ENCODE results near the gene RHOT2.

DNA sequence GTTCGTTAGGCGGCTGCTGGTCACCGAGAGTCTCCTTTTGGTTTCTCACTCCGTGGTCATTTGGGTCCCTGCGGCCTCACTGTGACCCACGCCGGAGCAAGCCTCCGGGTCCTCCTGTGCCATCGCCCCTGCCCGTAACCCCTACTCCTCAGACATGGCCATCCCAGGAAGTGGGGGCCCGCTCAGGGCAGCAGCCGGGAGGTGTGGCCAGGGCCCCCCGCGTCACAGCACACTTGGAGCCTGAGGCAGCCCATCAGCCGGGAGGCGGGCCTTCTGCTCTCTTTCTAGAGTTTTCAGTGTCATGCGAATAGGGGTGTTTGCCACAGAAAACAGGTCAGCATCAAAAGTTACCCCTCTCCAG, 45.0 kb upstream of the RHOT2 start:
- TF ChIP-seq POLR2A (IDR thresholded peaks at IDR 0.05; ENCODE audit: extremely low read depth, insufficient read length) (no peak), MYC (IDR thresholded peaks at IDR 0.05; ENCODE audit: low read depth, low read length) (no peak)
- TF ChIP-seq, protein P1, sequence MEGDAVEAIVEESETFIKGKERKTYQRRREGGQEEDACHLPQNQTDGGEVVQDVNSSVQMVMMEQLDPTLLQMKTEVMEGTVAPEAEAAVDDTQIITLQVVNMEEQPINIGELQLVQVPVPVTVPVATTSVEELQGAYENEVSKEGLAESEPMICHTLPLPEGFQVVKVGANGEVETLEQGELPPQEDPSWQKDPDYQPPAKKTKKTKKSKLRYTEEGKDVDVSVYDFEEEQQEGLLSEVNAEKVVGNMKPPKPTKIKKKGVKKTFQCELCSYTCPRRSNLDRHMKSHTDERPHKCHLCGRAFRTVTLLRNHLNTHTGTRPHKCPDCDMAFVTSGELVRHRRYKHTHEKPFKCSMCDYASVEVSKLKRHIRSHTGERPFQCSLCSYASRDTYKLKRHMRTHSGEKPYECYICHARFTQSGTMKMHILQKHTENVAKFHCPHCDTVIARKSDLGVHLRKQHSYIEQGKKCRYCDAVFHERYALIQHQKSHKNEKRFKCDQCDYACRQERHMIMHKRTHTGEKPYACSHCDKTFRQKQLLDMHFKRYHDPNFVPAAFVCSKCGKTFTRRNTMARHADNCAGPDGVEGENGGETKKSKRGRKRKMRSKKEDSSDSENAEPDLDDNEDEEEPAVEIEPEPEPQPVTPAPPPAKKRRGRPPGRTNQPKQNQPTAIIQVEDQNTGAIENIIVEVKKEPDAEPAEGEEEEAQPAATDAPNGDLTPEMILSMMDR (IDR thresholded peaks at IDR 0.05; ENCODE audit: low read depth, low read length): no peak

All from NB4 (cell line).